Nephron (organoid): ENCODE measurements around the gene SGCD.
A peak's percentile ranks its signal among the peaks of the same experiment; 100 is the strongest.

Source experiments
- H3K27ac Mint-ChIP-seq, 3 experiments: 2 replicates each; pipeline ENCODE4 v1.8.0; 2020; ENCODE audit warnings: mixed read lengths in 3 of 3, mild to moderate bottlenecking in 2 of 3, moderate library complexity in 1 of 3
- H3K27me3 Mint-ChIP-seq: 2 replicates; pipeline ENCODE4 v1.8.0; 2021; ENCODE audit warnings: low read depth, mild to moderate bottlenecking, moderate library complexity, mixed read lengths
- H3K36me3 Mint-ChIP-seq: 2 replicates; pipeline ENCODE4 v1.8.0; 2020; ENCODE audit warnings: low read depth, mixed read lengths
- H3K4me1 Mint-ChIP-seq: 2 replicates; pipeline ENCODE4 v1.8.0; 2020; ENCODE audit warnings: mixed read lengths
- H3K4me3 Mint-ChIP-seq, 3 experiments: 2 replicates each; pipeline ENCODE4 v1.8.0; 2020; ENCODE audit warnings: mild to moderate bottlenecking in 3 of 3, mixed read lengths in 3 of 3, moderate library complexity in 2 of 3
- H3K9me3 Mint-ChIP-seq: 2 replicates; pipeline ENCODE4 v1.8.0; 2020; ENCODE audit warnings: mixed read lengths
- CTCF ChIP-seq, 3 experiments: fragments of 200-600 bp; sonication (generic); IDR thresholded peaks; one replicate each; pipeline ENCODE4 v1.5.0; 2021; ENCODE audit warnings: antibody characterized with exemption in 3 of 3; ENCODE audit not compliant: unreplicated experiment in 3 of 3

SGCD gene

GRCh38 chr5:156427315-156427714 lies 100.4 kb downstream of the SGCD start:
- H3K4me1 Mint-ChIP-seq, result peaks cover 4% of the 10 kb centered on the region
- H3K9me3 Mint-ChIP-seq, result peaks cover 31% of the 10 kb centered on the region
- no peak overlapping the region for H3K4me3 Mint-ChIP-seq
- no peak overlapping the region for H3K27ac Mint-ChIP-seq
- no peaks in the 10 kb centered on the region for H3K27me3 Mint-ChIP-seq
- no peaks in the 10 kb centered on the region for H3K36me3 Mint-ChIP-seq
- TF ChIP-seq CTCF (IDR thresholded peaks at IDR 0.05; ENCODE audit: unreplicated experiment in 3 of 3), result no peak

- Mint-ChIP-seq H3K4me1 (peaks cover 12% of the 10 kb centered on the region), H3K9me3 (peaks cover 19% of the 10 kb centered on the region), H3K36me3 (no peaks in the 10 kb centered on the region), H3K4me3 (no peak overlapping the region), H3K27me3 (no peaks in the 10 kb centered on the region), H3K27ac (no peak overlapping the region)
- TF ChIP-seq CTCF (IDR thresholded peaks at IDR 0.05; ENCODE audit: unreplicated experiment in 3 of 3), result no peak
Observed at GRCh38 chr5:156431956-156432829, 105.2 kb downstream of the SGCD start.

GRCh38 chr5:156432830-156433105 lies 105.8 kb downstream of the SGCD start:
- no peak overlapping the region for H3K27ac Mint-ChIP-seq
- TF ChIP-seq CTCF (IDR thresholded peaks at IDR 0.05; ENCODE audit: unreplicated experiment in 3 of 3), result no peak
- no peaks in the 10 kb centered on the region for H3K27me3 Mint-ChIP-seq
- H3K4me1 Mint-ChIP-seq, result peaks cover 18% of the 10 kb centered on the region
- no peak overlapping the region for H3K4me3 Mint-ChIP-seq
- peaks cover 16% of the 10 kb centered on the region for H3K9me3 Mint-ChIP-seq
- H3K36me3 Mint-ChIP-seq, result no peaks in the 10 kb centered on the region

- H3K4me1 Mint-ChIP-seq, result peaks cover 28% of the 10 kb centered on the region
- H3K4me3 Mint-ChIP-seq, result no peak overlapping the region
- no peaks in the 10 kb centered on the region for H3K9me3 Mint-ChIP-seq
- no peak overlapping the region for H3K27ac Mint-ChIP-seq
- no peaks in the 10 kb centered on the region for H3K36me3 Mint-ChIP-seq
- H3K27me3 Mint-ChIP-seq, result no peaks in the 10 kb centered on the region
- TF ChIP-seq CTCF (IDR thresholded peaks at IDR 0.05; ENCODE audit: unreplicated experiment in 3 of 3), result no peak
Observed at GRCh38 chr5:156434471-156434870, 107.5 kb downstream of the SGCD start.

- Mint-ChIP-seq H3K4me1 (peaks cover 28% of the 10 kb centered on the region), H3K4me3 (no peak overlapping the region), H3K27me3 (no peaks in the 10 kb centered on the region), H3K9me3 (no peaks in the 10 kb centered on the region), H3K36me3 (no peaks in the 10 kb centered on the region), H3K27ac (no peak overlapping the region)
- no peak for TF ChIP-seq CTCF (IDR thresholded peaks at IDR 0.05; ENCODE audit: unreplicated experiment in 3 of 3)
Observed at GRCh38 chr5:156435101-156435500, 108.1 kb downstream of the SGCD start.

- H3K27ac Mint-ChIP-seq, result peak overlapping the region in 2 of 3 experiments; percentile 12 to 18
- H3K36me3 Mint-ChIP-seq, result no peaks in the 10 kb centered on the region
- no peak overlapping the region for H3K4me3 Mint-ChIP-seq
Observed at GRCh38 chr5:156438076-156438475, 111.1 kb downstream of the SGCD start.

More at GRCh38 chr5:156438076-156438475, 111.1 kb downstream of the SGCD start:
- peaks cover 29% of the 10 kb centered on the region for H3K4me1 Mint-ChIP-seq
- no peaks in the 10 kb centered on the region for H3K9me3 Mint-ChIP-seq
- H3K27me3 Mint-ChIP-seq, result no peaks in the 10 kb centered on the region
- TF ChIP-seq CTCF (IDR thresholded peaks at IDR 0.05; ENCODE audit: unreplicated experiment in 3 of 3), result no peak
